HT1080 (cell line): Measurements from ENCODE around the gene KLHL5. TPM values are rescaled to one million over a fixed set of nuclear protein-coding genes. Genes with fewer than 3 reads are reported as not detected.
"Not testable (repeated sequence)": the region's sequence is repeated elsewhere in the genome, so short reads cannot be mapped to it uniquely, and the experiment has no call there.

Source experiments
- DNase-seq: peaks from one replicate; pipeline ENCODE4 v3.0.0-alpha.2; 2015; ENCODE audit warnings: low read depth
- total RNA-seq: library from RNA; depleted of rRNA; stranded (reverse); fragments of >200 nt; shearing (Covaris generic); gene quantifications from 2 replicates; pipeline ENCODE4 v1.2.3, GENCODE V29; 2014

KLHL5 gene
- total RNA-seq, 1 experiment from 2014 or later = 37.1 TPM

- peak; percentile 69 for DNase-seq
Observed at GRCh38 chr4:39085891-39086290, 23.9 kb downstream of the KLHL5 start.

DNA sequence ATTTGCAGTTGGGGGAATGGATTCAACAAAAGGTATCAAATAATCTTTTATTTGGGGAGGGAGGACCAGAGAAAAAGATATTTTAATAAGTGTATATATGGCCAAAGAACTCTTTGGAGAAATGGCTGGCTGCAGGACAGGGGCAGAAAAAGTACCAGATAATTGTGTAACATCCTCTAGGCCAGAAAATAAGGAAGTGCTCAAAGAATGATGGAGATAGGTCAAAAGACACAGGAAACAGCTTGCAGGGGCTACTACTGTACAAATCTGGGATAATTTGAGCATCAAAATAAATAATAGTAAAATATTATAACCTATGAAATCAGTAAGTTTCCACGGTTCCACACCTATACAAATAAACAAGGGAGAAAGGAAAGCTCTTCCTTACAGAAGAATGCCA lies 34.8 kb downstream of the KLHL5 start:
- no peak for DNase-seq

DNA sequence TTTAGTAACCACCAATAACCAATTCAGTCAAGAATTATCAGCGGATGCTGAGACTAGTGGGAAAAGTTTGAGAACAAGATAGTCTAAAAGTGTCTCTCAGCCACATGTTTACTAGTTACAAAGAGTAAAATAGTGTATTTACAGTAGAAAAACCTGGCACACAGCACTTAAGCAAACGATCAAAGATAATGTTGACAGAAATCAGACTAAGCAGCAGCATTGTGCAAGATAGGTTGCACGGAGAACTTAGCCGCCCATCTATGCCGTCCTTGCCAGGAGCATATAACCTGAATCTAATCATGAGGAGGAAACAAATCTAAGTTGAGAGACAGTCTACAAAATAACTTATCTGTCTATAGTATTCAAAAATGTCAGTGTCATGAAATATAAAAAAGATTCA lies 35.3 kb downstream of the KLHL5 start:
- DNase-seq = no peak

GRCh38 chr4:39102297-39102696 lies 40.3 kb downstream of the KLHL5 start:
- no peak for DNase-seq

GRCh38 chr4:39103291-39103690 lies 41.3 kb downstream of the KLHL5 start:
- peak; percentile 15 for DNase-seq

DNA sequence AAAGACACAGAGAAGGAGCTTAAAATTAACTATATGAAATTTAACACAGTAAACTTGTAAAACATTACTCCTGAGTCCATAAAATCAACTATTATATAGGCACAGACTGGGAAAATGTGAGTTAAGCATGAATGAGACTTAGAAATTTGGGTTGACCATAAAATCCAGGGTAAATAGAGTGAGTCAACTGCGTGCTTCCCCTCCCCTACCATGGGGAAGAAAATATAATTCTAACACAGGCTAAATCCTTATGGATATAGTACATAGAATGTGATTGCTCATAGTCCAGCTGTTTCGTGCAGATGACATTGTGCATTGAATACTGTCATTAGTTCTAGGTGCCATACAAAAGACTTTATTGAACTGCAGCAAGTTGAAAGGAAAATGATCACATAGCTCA lies 42.2 kb downstream of the KLHL5 start:
- no peak for DNase-seq

- DNase-seq = no peak
Observed at GRCh38 chr4:39106011-39106410, 44.0 kb downstream of the KLHL5 start.

DNA sequence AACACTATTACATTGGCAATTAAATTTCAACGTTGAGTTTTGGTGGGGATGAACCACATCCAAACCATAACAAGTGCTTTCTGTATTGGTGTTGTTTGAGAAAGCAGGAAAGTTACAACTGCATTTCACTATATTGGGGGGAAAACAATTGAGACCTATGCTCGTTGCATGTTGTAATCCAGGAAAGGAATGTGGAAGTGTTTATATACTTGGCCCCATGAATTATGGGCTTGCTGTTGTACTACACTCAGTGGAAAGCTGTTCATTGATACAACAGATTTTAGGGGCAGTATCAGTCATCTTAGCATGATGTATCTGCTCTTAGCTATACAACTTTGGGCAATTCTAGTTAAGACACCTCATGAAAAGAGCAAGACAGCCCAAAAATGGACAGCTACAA lies 52.4 kb downstream of the KLHL5 start:
- no peak for DNase-seq

- no peak for DNase-seq
Observed at GRCh38 chr4:39118034-39118658, 56.1 kb downstream of the KLHL5 start.

- no peak for DNase-seq
Observed at GRCh38 chr4:39120418-39120817, 58.4 kb downstream of the KLHL5 start.

GRCh38 chr4:39124885-39125599 lies 63.0 kb downstream of the KLHL5 start:
- no peak for DNase-seq

- DNase-seq = no peak
Observed at GRCh38 chr4:39125600-39125985, 63.6 kb downstream of the KLHL5 start.

DNA sequence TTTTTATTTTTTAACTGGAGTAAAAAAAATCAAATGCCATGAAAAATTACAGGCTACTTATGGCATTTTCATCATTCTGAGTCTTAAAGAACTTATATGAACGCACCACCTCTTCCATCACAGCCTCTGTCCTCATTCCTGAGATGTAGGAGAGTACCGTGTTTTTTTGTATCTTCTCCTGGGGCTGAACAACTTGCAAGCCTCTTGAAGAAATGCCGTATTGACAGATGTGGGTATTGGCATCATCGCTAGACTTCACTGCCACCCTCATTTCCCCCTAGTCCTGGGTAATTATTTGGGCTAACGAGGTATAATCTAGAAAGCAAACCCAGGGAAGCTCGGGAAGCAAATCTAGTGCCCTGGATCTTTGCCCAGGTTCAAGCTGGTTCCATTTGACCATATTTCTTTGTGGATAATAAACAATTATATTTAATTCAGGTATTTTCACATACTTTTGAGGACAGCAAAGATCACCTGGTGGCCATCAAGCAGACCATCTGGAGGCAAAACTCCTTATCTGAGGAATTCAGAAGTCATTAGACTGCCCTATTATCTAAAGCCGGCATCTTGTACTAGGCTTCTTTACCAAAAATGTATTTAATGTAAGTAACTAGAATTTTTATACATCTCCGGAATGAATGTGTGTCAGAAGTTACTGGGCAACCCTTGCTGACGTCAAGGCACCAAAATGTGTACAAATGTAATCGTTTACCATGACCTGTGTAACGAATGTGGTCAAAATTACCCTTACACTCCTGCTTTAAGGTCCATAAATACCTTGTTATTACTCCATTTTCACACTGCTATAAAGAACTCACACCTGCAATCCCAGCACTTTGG lies 64.4 kb downstream of the KLHL5 start:
- no peak for DNase-seq

DNA sequence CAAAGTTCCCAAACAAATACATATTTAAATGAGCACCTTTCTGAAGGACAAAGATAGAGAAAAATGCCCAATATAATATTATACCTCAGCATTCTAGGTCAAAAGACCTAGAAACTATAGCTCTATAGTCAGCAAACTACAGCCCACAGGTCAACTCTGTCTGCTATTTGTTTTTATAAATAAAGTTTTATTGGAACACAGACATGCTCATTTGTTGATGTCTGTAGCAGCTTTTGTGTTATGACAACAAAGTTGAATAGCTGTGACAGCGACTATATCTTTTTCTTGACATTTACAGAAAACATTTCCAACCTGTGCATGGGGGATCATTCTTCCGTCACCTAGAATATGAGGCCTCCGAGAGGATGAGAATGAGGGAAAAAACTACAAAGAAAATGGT lies 71.6 kb downstream of the KLHL5 start:
- no peak for DNase-seq

GRCh38 chr4:39134683-39135306 lies 72.8 kb downstream of the KLHL5 start:
- no peak for DNase-seq

- DNase-seq = not testable (repeated sequence)
Observed at GRCh38 chr4:39138227-39138626, 76.2 kb downstream of the KLHL5 start.

DNA sequence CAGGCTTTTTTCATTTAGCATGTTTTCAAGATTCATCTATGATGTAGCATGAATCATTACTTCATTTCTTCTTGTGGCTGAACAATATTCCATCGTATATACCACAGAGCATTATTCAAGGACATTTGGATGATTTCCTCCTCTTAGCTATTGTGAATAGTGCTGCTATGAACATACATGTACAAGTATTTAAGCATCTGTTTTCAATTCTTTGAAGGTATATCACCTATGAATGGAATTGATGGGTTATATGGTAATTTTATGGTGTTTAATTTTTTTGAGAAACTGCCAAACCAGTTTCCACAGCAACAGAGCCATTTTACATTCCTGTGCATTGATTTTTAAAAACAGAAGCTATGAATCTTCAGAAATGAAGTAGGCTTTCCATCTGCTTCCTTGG lies 84.2 kb downstream of the KLHL5 start:
- no peak for DNase-seq

DNA sequence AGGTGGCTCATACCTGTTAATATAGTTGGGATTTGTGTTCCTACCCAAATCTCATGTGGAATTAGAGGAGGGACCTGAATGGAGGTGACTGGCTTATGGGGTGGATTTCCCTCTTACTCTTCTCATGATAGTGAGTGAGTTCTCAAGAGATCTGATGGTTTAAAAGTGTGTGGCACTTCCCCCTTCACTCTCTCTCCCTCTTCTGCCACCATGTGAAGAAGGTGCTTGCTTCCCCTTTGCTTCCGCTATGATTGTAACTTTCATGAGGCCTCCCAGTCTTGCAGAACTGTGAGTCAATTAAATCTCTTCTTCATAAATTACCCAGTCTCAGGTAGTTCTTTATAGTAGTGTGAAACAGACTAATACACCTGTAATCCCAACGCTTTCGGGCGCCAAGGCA lies 92.0 kb downstream of the KLHL5 start:
- no peak for DNase-seq

- DNase-seq = no peak
Observed at GRCh38 chr4:39157520-39157919, 95.5 kb downstream of the KLHL5 start.

GRCh38 chr4:39166177-39166576 lies 104.1 kb downstream of the KLHL5 start:
- no peak for DNase-seq

GRCh38 chr4:39166669-39167068 lies 104.6 kb downstream of the KLHL5 start:
- DNase-seq = no peak

DNA sequence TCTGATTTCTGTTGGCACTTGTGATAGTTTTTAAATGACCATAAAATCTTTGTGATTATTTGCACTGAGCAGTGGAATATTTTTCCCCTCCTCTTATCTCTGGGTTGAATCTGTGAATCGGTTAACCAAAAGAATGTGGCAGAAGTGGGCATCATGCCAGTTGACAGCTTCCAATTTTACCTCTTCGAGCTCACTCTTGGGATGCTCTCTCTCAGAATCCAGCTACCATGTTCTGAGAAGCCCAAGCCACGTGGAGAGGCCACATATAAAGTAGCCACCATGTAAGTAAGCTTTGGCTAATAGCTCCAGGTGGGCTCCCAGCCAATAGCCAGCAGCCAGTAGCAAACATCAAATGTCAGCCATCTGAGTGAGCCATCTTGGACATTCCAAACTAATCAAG lies 107.4 kb downstream of the KLHL5 start:
- peak; percentile 15 for DNase-seq
